GM13976 (cell line): ENCODE data around the gene CAPN5.

Experiments used
- DNase-seq: peaks from one replicate; pipeline ENCODE4 v3.0.0; 2012; ENCODE audit warnings: low spot score
- in situ Hi-C: fragments of 300-500 bp; cut with MboI; formaldehyde crosslinking; loops from one replicate; pipeline ENCODE4 v1.12.0; 2022; ENCODE audit warnings: low sequenced_read_pairs, mixed read lengths, inconsistent platforms; ENCODE audit not compliant: unreplicated experiment
- TF ChIP-seq, protein P1 (sequence below): IDR thresholded peaks from 2 replicates; pipeline ENCODE4 v1.5.1; 2012; ENCODE audit warnings: borderline replicate concordance, mild to moderate bottlenecking; ENCODE audit not compliant: insufficient read depth; ENCODE audit errors: extremely low read depth, missing control alignments, control extremely low read depth

CAPN5 gene

GRCh38 chr11:77136784-77137420 lies 70.1 kb downstream of the CAPN5 start:
- no peak for DNase-seq
- TF ChIP-seq, protein P1, sequence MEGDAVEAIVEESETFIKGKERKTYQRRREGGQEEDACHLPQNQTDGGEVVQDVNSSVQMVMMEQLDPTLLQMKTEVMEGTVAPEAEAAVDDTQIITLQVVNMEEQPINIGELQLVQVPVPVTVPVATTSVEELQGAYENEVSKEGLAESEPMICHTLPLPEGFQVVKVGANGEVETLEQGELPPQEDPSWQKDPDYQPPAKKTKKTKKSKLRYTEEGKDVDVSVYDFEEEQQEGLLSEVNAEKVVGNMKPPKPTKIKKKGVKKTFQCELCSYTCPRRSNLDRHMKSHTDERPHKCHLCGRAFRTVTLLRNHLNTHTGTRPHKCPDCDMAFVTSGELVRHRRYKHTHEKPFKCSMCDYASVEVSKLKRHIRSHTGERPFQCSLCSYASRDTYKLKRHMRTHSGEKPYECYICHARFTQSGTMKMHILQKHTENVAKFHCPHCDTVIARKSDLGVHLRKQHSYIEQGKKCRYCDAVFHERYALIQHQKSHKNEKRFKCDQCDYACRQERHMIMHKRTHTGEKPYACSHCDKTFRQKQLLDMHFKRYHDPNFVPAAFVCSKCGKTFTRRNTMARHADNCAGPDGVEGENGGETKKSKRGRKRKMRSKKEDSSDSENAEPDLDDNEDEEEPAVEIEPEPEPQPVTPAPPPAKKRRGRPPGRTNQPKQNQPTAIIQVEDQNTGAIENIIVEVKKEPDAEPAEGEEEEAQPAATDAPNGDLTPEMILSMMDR: no peak
- in situ Hi-C loops: no loop called here

DNA sequence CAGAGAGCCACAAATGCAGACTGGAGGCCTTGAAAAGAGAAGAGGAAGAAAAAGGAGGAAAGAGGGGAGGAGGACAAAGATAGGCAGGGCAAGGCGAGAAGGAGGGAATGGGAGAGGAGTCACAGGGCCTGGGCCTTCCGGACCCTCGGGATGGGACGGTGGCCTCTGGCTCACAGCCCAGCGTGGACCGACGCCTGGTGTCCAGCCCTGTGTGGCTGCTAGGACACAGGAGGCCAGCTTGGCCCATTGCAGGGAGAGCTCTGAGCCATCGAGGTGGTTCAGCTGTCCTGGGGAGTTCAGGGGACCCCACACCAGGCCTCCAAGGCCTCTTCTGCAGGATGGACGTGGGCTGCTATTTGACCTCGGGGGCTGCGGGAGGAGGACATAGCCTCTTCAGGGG lies 70.7 kb downstream of the CAPN5 start:
- TF ChIP-seq, protein P1: no peak
- in situ Hi-C loops: no loop called here
- no peak for DNase-seq

GRCh38 chr11:77138106-77138649 lies 71.4 kb downstream of the CAPN5 start:
- TF ChIP-seq, protein P1: no peak
- in situ Hi-C loops: no loop called here
- DNase-seq: no peak

- DNase-seq: no peak
- in situ Hi-C loops: no loop called here
- TF ChIP-seq, protein P1: no peak
Observed at GRCh38 chr11:77139201-77139600, 72.4 kb downstream of the CAPN5 start.

DNA sequence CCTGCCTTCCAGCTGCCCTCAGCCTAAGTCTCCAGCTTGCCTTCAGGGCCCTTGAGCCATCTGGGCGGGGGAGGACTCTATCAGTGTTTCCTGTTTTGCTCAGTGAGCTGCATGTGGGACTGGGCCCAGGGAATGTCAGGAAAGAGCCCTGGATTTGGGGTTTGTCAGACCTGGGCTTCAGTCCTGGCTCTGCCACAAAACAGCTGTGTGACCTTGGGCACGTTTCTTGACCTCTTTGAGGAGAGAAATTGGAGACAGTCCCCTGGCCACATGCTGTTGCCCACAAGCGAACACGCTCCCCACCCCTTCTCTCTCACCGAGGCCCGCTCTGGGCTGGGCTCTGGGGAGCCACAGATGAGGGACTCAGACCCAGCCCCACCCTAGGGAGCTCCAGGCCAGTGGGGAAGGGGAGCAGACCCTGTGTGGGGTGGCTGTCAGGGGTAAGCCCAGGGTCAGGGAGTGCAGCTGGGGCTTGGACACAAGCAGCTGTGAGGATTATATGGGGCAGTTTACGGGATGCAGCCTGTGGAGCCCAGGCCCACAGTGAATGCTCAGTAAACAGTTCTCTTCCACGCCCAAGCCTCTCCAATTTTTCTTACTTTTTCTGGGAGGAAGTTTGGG lies 73.6 kb downstream of the CAPN5 start:
- no peak for DNase-seq
- TF ChIP-seq, protein P1: no peak
- in situ Hi-C loops: no loop called here

- TF ChIP-seq, protein P1: no peak
- in situ Hi-C loops: no loop called here
- DNase-seq: no peak
Observed at GRCh38 chr11:77141034-77141433, 74.3 kb downstream of the CAPN5 start.
